ENCODE measurements around the gene ING3. TPM values are rescaled to one million over a fixed set of nuclear protein-coding genes. Genes with fewer than 3 reads are reported as not detected.

The ING3 gene
- polyA plus RNA-seq, 1 of the 3 experiments (the other 2 are of a cell fraction) = 8.3 TPM

DNA sequence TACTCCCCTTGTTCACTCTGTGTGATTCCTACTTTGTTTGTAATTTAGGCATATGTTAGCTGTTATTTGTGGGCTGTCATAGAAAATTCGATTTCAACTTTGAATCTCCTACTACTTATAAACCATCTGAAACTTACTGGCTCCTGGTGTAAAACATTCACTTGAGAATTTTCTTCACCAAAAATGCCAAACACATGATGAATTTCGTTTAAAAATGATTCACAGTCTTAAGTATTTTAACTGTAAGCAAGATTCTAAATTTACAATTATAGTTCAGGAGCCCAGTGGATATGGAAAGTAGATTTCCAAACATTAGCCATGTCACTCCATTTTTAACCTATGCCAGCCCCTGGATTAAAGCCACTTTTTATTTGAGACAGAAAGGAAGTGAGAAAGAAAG lies 41.0 kb downstream of the ING3 start:
- ChIA-PET CTCF (interaction anchor here (1.0 to 8.9 kb wide), 7 partner anchors 9 to 391 kb away, joined by 3 to 397 read pairs (median 4); no protein-coding TSS in a partner anchor), POLR2A (interaction anchor here (0.7 kb wide), 1 partner anchor 34 kb away, joined by 4 read pairs; no protein-coding TSS in a partner anchor)
- no peak for TF ChIP-seq MAX (IDR thresholded peaks at IDR 0.05; ENCODE audit: low read depth)
- TF ChIP-seq SIN3A (IDR thresholded peaks at IDR 0.05; ENCODE audit: borderline replicate concordance, low read depth, low read length) = no peak
- no peak for TF ChIP-seq RXRA (IDR thresholded peaks at IDR 0.05; ENCODE audit: borderline replicate concordance, low read depth)
- TF ChIP-seq JUND (IDR thresholded peaks at IDR 0.05) = peak; percentile 57; the same call in 1 of the 2 replicates
- TF ChIP-seq GATA2 (CRISPR knock-in tag; IDR thresholded peaks at IDR 0.05) = no peak
- TF ChIP-seq, protein P1, sequence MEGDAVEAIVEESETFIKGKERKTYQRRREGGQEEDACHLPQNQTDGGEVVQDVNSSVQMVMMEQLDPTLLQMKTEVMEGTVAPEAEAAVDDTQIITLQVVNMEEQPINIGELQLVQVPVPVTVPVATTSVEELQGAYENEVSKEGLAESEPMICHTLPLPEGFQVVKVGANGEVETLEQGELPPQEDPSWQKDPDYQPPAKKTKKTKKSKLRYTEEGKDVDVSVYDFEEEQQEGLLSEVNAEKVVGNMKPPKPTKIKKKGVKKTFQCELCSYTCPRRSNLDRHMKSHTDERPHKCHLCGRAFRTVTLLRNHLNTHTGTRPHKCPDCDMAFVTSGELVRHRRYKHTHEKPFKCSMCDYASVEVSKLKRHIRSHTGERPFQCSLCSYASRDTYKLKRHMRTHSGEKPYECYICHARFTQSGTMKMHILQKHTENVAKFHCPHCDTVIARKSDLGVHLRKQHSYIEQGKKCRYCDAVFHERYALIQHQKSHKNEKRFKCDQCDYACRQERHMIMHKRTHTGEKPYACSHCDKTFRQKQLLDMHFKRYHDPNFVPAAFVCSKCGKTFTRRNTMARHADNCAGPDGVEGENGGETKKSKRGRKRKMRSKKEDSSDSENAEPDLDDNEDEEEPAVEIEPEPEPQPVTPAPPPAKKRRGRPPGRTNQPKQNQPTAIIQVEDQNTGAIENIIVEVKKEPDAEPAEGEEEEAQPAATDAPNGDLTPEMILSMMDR (IDR thresholded peaks at IDR 0.05) = no peak
- TF ChIP-seq EP300 (IDR thresholded peaks at IDR 0.05; ENCODE audit: borderline replicate concordance in 1 of 2, low read depth in 1 of 2, low read length in 1 of 2) = peak in 1 of 2 experiments; percentile 39; a peak in 1 of 4 replicates
- TF ChIP-seq TCF12 (IDR thresholded peaks at IDR 0.05) = peak; percentile 68
- TF ChIP-seq FOSL2 (IDR thresholded peaks at IDR 0.05; ENCODE audit: borderline replicate concordance, low read depth) = peak; percentile 61; the same call in 1 of the 2 replicates
- peak; percentile 47; the same call in 1 of the 2 replicates for TF ChIP-seq NFIC (IDR thresholded peaks at IDR 0.05; ENCODE audit: borderline replicate concordance)
- TF ChIP-seq USF2 (IDR thresholded peaks at IDR 0.05; ENCODE audit: borderline replicate concordance, low read depth, low read length) = no peak
- TF ChIP-seq, protein P2, sequence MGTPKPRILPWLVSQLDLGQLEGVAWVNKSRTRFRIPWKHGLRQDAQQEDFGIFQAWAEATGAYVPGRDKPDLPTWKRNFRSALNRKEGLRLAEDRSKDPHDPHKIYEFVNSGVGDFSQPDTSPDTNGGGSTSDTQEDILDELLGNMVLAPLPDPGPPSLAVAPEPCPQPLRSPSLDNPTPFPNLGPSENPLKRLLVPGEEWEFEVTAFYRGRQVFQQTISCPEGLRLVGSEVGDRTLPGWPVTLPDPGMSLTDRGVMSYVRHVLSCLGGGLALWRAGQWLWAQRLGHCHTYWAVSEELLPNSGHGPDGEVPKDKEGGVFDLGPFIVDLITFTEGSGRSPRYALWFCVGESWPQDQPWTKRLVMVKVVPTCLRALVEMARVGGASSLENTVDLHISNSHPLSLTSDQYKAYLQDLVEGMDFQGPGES (IDR thresholded peaks at IDR 0.05; ENCODE audit: low read depth, low read length) = no peak
- no peak for TF ChIP-seq USF1 (IDR thresholded peaks at IDR 0.05; ENCODE audit: borderline replicate concordance, low read depth)
- peak; percentile 54; the same call in 1 of the 2 replicates for TF ChIP-seq MEF2A (IDR thresholded peaks at IDR 0.05; ENCODE audit: borderline replicate concordance, low read depth)
- TF ChIP-seq RCOR1 (IDR thresholded peaks at IDR 0.05; ENCODE audit: low read length) = no peak
- no peak for TF ChIP-seq RAD21 (IDR thresholded peaks at IDR 0.05; ENCODE audit: low read length)
- TF ChIP-seq, protein P3, sequence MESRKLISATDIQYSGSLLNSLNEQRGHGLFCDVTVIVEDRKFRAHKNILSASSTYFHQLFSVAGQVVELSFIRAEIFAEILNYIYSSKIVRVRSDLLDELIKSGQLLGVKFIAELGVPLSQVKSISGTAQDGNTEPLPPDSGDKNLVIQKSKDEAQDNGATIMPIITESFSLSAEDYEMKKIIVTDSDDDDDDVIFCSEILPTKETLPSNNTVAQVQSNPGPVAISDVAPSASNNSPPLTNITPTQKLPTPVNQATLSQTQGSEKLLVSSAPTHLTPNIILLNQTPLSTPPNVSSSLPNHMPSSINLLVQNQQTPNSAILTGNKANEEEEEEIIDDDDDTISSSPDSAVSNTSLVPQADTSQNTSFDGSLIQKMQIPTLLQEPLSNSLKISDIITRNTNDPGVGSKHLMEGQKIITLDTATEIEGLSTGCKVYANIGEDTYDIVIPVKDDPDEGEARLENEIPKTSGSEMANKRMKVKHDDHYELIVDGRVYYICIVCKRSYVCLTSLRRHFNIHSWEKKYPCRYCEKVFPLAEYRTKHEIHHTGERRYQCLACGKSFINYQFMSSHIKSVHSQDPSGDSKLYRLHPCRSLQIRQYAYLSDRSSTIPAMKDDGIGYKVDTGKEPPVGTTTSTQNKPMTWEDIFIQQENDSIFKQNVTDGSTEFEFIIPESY (IDR thresholded peaks at IDR 0.05; ENCODE audit: borderline replicate concordance, low read depth) = no peak
- TF ChIP-seq FOXM1 (IDR thresholded peaks at IDR 0.05; ENCODE audit: low read depth) = 0 out of 2 replicates have a peak, but pooled peaks have one; percentile 27
- peak; percentile 58 for TF ChIP-seq PBX3 (IDR thresholded peaks at IDR 0.05)
- TF ChIP-seq RFX5 (IDR thresholded peaks at IDR 0.05; ENCODE audit: low read length) = no peak
- TF ChIP-seq GABPA (IDR thresholded peaks at IDR 0.05; ENCODE audit: low read depth) = no peak
- 0 out of 2 replicates have a peak, but pooled peaks have one; percentile 44 for TF ChIP-seq TEAD4 (IDR thresholded peaks at IDR 0.05; ENCODE audit: borderline replicate concordance, insufficient read depth)
- TF ChIP-seq SMC3 (IDR thresholded peaks at IDR 0.05; ENCODE audit: low read depth, low read length) = no peak
- no peak for TF ChIP-seq ELF1 (IDR thresholded peaks at IDR 0.05)
- no peak for TF ChIP-seq MXI1 (IDR thresholded peaks at IDR 0.05; ENCODE audit: low read depth, low read length)
- no peak for TF ChIP-seq CHD2 (IDR thresholded peaks at IDR 0.05; ENCODE audit: low read length, partially characterized antibody)
- no peaks in the 10 kb centered on the region for H3K36me3 ChIP-seq (replicated peaks in 1 of 2; ENCODE audit: control insufficient read depth in 1 of 2, insufficient read depth in 2 of 2, low read length in 1 of 2)
- DNase-seq = no peak
- peaks cover 29 to 35% of the 10 kb centered on the region in 2 experiments; a peak in 3 of 4 replicates for H3K4me1 ChIP-seq (ENCODE audit: control insufficient read depth in 1 of 2, insufficient read depth in 2 of 2, low read depth in 1 of 2, low read length in 1 of 2)
- 2% methylated on average over 2 of the region's 2 CpGs for WGBS (ENCODE audit: low lambda C conversion rate)
- no peaks in the 10 kb centered on the region for H4K20me1 ChIP-seq (ENCODE audit: insufficient read depth)
- peak overlapping the region; percentile 62; the same call in 1 of the 2 replicates for H3K9ac ChIP-seq
- no peaks in the 10 kb centered on the region for H3K27me3 ChIP-seq (ENCODE audit: insufficient read depth)
- no peaks in the 10 kb centered on the region for H3K9me2 ChIP-seq
- H3K79me2 ChIP-seq (ENCODE audit: insufficient read depth) = peaks cover 26% of the 10 kb centered on the region
- H3F3A ChIP-seq (replicated peaks; ENCODE audit: insufficient read depth) = peaks cover 34% of the 10 kb centered on the region
- peak overlapping the region; percentile 86; the same call in 1 of the 2 replicates for H2AFZ ChIP-seq (ENCODE audit: low read depth)
- peak overlapping the region; percentile 28 to 62 for H3K4me3 ChIP-seq (ENCODE audit: low read depth in 2 of 2, low read length in 1 of 2)
- peak overlapping the region; percentile 86 for H3K4me2 ChIP-seq
- H3K27ac ChIP-seq (ENCODE audit: low read depth in 2 of 2, low read length in 1 of 2) = peak overlapping the region; percentile 66 to 70
- H3K9me3 ChIP-seq = no peaks in the 10 kb centered on the region

All from SK-N-SH (cell line).